DOHH2 (cell line): Measurements from ENCODE around the gene TUT4.

Source experiments
- CTCF ChIP-seq: fragments of 200-600 bp; sonication (generic); IDR thresholded peaks from one replicate; pipeline ENCODE4 v1.5.1; 2014; ENCODE audit warnings: antibody characterized with exemption, mild to moderate bottlenecking, low read depth, low read length; ENCODE audit not compliant: poor library complexity, severe bottlenecking
- EZH2phosphoT487 ChIP-seq: fragments of 200-600 bp; sonication (generic); IDR thresholded peaks from 2 replicates; pipeline ENCODE4 v1.6.1; 2017; ENCODE audit warnings: borderline replicate concordance, mild to moderate bottlenecking, antibody characterized with exemption, low read length, moderate library complexity, mixed read lengths

- no peak for TF ChIP-seq CTCF
- no peak for TF ChIP-seq EZH2phosphoT487
Observed at GRCh38 chr1:52435650-52436049, 117.2 kb downstream of the TUT4 start.
